Stimulated activated memory B cell treated with anti-CD40 and anti-IgM and Interleukin-4, amounts not matched to agents 10 μg/mL and 1 μg/mL and 100 μg/mL, for 72 hours (primary cell): Measurements from ENCODE around the gene GHRH.
A peak's percentile ranks its signal among the peaks of the same experiment; 100 is the strongest.

ENCODE experiments used
- ATAC-seq: fragments of 150-1000 bp; cut with Tn5 transposase; 2 replicates; pipeline ENCODE4 v1.10.0; 2021
- H3K27ac Mint-ChIP-seq: one replicate; pipeline ENCODE4 v1.8.0; 2022; ENCODE audit warnings: mild to moderate bottlenecking, mixed read lengths
- H3K27me3 Mint-ChIP-seq: one replicate; pipeline ENCODE4 v1.8.0; 2022; ENCODE audit warnings: mixed read lengths
- H3K36me3 Mint-ChIP-seq: one replicate; pipeline ENCODE4 v1.8.0; 2022; ENCODE audit warnings: mixed read lengths
- H3K4me1 Mint-ChIP-seq: one replicate; pipeline ENCODE4 v1.8.0; 2022; ENCODE audit warnings: mixed read lengths
- H3K4me3 Mint-ChIP-seq: one replicate; pipeline ENCODE4 v1.8.0; 2022; ENCODE audit warnings: mild to moderate bottlenecking, moderate library complexity, mixed read lengths
- H3K9me3 Mint-ChIP-seq: one replicate; pipeline ENCODE4 v1.8.0; 2022; ENCODE audit warnings: mixed read lengths

Gene GHRH

GRCh38 chr20:37296371-37296770 lies 34.8 kb upstream of the GHRH start:
- Mint-ChIP-seq H3K9me3 (peaks cover 4% of the 10 kb centered on the region), H3K4me3 (no peak overlapping the region), H3K36me3 (peaks cover 56% of the 10 kb centered on the region), H3K27ac (no peak overlapping the region), H3K27me3 (no peaks in the 10 kb centered on the region), H3K4me1 (peaks cover 61% of the 10 kb centered on the region)
- no peak for ATAC-seq

DNA sequence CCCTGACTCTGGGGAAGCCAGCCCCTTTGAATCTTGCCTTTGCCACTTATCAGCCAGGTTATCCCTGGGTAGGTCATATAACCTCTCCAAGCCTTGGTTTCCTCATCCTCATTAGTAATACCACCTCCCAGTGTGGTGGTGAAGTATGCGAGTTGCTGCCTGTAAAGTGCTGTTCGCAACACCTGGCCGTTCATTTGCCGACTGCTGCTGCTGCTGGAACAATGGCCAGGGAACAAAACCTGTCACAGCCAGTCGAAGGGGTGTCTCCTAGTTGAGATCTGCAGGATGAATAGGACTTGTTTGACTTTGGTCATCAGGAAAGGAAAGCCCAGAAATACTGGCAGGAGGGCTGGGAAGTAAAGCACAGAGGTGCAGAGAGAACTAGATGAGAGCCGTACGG lies 34.0 kb upstream of the GHRH start:
- ATAC-seq = no peak
- Mint-ChIP-seq H3K4me1 (peaks cover 65% of the 10 kb centered on the region), H3K27ac (no peak overlapping the region)

GRCh38 chr20:37295001-37295400 lies 33.4 kb upstream of the GHRH start:
- Mint-ChIP-seq H3K27ac (no peak overlapping the region), H3K27me3 (no peaks in the 10 kb centered on the region), H3K4me1 (peaks cover 60% of the 10 kb centered on the region), H3K4me3 (no peak overlapping the region), H3K9me3 (peaks cover 4% of the 10 kb centered on the region), H3K36me3 (peaks cover 48% of the 10 kb centered on the region)
- no peak for ATAC-seq

More for the DNA sequence above, 34.0 kb upstream of the GHRH start:
- H3K27me3 Mint-ChIP-seq = no peaks in the 10 kb centered on the region
- H3K9me3 Mint-ChIP-seq = peaks cover 4% of the 10 kb centered on the region
- no peak overlapping the region for H3K4me3 Mint-ChIP-seq
- peaks cover 54% of the 10 kb centered on the region for H3K36me3 Mint-ChIP-seq

GRCh38 chr20:37294262-37294981 lies 32.8 kb upstream of the GHRH start:
- H3K9me3 Mint-ChIP-seq = peaks cover 4% of the 10 kb centered on the region
- H3K27ac Mint-ChIP-seq = no peak overlapping the region
- no peak overlapping the region for H3K4me3 Mint-ChIP-seq
- H3K36me3 Mint-ChIP-seq = peaks cover 42% of the 10 kb centered on the region
- peaks cover 59% of the 10 kb centered on the region for H3K4me1 Mint-ChIP-seq
- no peak for ATAC-seq
- no peaks in the 10 kb centered on the region for H3K27me3 Mint-ChIP-seq

- no peak for ATAC-seq
- no peak overlapping the region for H3K4me3 Mint-ChIP-seq
- H3K9me3 Mint-ChIP-seq = peaks cover 4% of the 10 kb centered on the region
- no peaks in the 10 kb centered on the region for H3K27me3 Mint-ChIP-seq
- peaks cover 59% of the 10 kb centered on the region for H3K4me1 Mint-ChIP-seq
- peaks cover 39% of the 10 kb centered on the region for H3K36me3 Mint-ChIP-seq
- no peak overlapping the region for H3K27ac Mint-ChIP-seq
Measured at GRCh38 chr20:37293301-37293943, 31.8 kb upstream of the GHRH start.

GRCh38 chr20:37291724-37292126 lies 30.1 kb upstream of the GHRH start:
- ATAC-seq = no peak
- Mint-ChIP-seq H3K27ac (peak overlapping the region; percentile 95), H3K27me3 (no peaks in the 10 kb centered on the region), H3K4me1 (peaks cover 52% of the 10 kb centered on the region), H3K4me3 (peak overlapping the region; percentile 61), H3K36me3 (peaks cover 35% of the 10 kb centered on the region), H3K9me3 (peaks cover 4% of the 10 kb centered on the region)

DNA sequence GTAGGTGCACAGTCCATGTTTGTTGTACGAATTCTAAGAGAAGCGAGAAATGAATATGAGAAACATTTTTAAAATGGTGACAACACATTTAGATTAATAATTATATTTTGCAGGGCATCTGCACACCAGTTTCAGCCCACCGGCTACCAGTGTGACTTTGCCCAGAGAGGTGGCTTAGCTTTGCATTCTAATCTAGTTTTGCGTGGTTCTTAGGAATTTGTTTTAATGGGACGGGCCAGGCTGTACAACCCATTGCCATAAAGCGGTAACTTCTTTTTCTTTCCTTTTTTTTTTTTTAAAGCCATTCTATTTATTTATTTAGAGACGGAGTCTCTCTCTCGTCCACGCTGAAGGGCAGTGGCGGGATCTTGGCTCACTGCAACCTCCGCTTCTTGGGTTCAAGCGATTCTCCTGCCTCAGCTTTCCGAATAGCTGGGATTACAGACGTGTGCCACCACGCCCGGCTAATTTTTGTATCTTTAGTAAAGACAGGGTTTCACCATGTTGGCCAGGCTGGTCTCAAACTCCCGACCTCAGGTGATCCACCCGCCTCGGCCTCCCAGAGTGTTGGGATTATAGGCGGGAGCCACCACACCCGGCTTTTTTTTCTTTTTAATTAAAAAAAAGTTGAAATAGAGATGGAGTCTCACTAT lies 28.7 kb upstream of the GHRH start:
- peaks cover 4% of the 10 kb centered on the region for H3K9me3 Mint-ChIP-seq
- H3K36me3 Mint-ChIP-seq = peaks cover 35% of the 10 kb centered on the region
- H3K4me3 Mint-ChIP-seq = peak overlapping the region; percentile 89
- peaks cover 38% of the 10 kb centered on the region for H3K4me1 Mint-ChIP-seq
- peak overlapping the region; percentile 95 for H3K27ac Mint-ChIP-seq
- H3K27me3 Mint-ChIP-seq = no peaks in the 10 kb centered on the region
- no peak for ATAC-seq

- H3K4me3 Mint-ChIP-seq = no peak overlapping the region
- no peak for ATAC-seq
- no peaks in the 10 kb centered on the region for H3K9me3 Mint-ChIP-seq
- H3K27ac Mint-ChIP-seq = peak overlapping the region; percentile 11
- H3K4me1 Mint-ChIP-seq = peaks cover 20% of the 10 kb centered on the region
- H3K27me3 Mint-ChIP-seq = no peaks in the 10 kb centered on the region
- peaks cover 17% of the 10 kb centered on the region for H3K36me3 Mint-ChIP-seq
Measured at GRCh38 chr20:37288091-37288490, 26.5 kb upstream of the GHRH start.

DNA sequence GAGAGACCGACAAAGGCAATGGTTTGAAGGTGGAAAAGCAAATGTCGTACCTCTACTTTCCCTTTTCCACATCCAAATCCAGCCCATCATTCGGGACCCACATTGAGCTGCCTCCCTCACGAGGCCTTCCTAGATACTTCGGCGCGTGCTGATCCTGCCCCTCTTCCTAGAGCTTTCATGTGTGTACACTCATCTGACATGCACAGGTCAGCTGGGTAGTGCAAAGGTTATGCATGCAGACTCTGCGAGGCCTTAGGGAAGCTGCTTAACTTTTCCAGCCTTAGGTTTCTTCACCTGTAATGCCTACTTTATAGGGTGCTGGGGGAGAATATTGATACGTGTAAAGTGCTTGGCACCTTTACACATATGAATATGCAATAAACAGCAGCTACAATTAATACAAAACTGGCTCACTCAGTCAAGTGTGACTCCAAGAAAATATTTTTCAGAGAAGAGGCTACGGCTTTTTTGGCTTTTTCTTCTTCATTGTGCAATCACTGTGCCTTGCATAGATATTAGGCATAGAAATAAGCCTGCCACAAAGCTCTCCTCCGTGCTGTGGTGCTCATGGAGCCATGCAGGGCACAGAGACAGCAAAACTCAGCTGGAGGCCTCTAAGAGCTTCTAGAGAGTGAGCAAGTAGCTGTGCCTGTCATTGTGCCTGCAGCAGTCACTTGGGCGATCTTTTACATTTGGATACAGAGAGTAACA lies 24.2 kb upstream of the GHRH start:
- ATAC-seq = no peak
- no peak overlapping the region for H3K27ac Mint-ChIP-seq
- H3K36me3 Mint-ChIP-seq = no peaks in the 10 kb centered on the region
- H3K27me3 Mint-ChIP-seq = no peaks in the 10 kb centered on the region
- no peaks in the 10 kb centered on the region for H3K9me3 Mint-ChIP-seq
- H3K4me1 Mint-ChIP-seq = no peaks in the 10 kb centered on the region
- no peak overlapping the region for H3K4me3 Mint-ChIP-seq

DNA sequence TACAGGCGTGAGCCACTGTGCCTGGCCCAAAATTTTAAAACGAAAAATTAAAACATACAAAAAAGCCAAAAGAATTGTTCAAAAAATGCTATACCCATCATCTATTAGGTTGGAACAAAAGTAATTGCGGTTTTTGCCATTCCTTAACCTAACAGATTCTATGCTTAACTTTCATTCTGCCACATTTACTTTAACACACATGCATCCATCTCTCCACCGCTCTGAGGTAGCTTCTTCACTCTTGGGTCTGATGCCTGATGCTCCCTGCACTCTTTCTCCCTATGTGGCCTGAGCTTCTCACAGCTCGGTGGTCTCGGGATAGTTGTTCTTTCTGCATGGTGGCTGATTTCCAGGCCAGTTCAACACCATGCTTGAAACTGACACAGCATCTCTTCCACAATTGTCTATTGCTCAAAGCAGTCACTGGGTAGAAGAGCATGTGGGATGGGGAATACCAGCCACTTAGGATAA lies 23.1 kb upstream of the GHRH start:
- Mint-ChIP-seq H3K9me3 (no peaks in the 10 kb centered on the region), H3K27ac (no peak overlapping the region), H3K36me3 (no peaks in the 10 kb centered on the region), H3K4me3 (no peak overlapping the region), H3K27me3 (no peaks in the 10 kb centered on the region), H3K4me1 (no peaks in the 10 kb centered on the region)
- no peak for ATAC-seq

DNA sequence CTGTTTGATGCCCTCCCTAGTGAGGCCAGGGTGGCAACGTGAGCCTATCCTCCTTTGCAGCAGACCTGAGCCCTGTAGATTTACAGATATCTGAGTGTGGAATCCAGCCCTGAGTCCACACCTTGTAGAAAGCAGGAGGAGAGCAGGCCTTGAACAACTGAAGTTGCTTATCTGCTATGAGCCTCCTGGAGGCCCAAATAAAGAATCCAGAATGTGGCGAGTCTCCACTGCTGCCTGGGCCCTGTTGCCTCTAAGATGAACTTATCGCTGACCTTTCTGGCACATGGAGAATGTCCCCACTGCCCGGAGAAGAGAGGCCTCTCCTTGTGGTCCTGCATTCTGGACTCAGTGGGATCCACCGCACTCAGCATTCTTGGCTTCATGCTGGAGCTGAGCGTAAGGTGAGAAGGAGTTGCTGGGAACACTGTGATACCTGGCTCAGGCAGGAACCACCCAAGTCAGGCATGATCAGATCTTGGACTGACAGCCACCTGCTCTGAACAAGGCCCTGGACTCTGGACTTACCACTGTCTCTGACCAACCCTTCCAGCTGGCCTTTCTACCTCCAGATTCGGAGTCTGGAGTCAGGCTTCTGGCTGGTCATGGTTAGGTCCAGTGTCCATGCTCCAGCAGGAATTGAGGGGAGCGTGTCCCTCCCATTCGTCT lies 22.0 kb upstream of the GHRH start:
- no peaks in the 10 kb centered on the region for H3K27me3 Mint-ChIP-seq
- H3K9me3 Mint-ChIP-seq = no peaks in the 10 kb centered on the region
- no peak overlapping the region for H3K27ac Mint-ChIP-seq
- H3K36me3 Mint-ChIP-seq = no peaks in the 10 kb centered on the region
- no peaks in the 10 kb centered on the region for H3K4me1 Mint-ChIP-seq
- H3K4me3 Mint-ChIP-seq = no peak overlapping the region
- no peak for ATAC-seq

DNA sequence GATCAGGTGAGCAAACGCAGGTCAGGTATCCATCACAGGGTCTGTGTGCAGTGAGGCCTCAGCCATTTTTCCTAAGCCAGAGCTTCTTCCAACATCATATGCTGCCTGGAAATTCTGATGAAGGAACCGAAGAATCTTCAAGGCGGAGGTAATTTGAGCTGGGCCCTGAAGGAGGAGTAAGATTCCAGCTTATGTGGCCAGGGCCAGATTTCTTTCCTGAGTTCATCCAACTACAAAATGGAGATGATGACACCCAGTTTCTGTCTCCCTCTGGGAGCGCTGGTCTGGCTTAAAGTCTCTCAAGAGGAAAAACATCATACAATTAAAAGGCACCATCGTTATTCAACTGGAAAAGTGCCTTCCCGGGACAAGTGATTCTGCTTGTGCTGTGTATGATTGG lies 20.9 kb upstream of the GHRH start:
- ATAC-seq = no peak
- H3K4me3 Mint-ChIP-seq = no peak overlapping the region
- H3K27ac Mint-ChIP-seq = no peak overlapping the region
- no peaks in the 10 kb centered on the region for H3K27me3 Mint-ChIP-seq
- H3K36me3 Mint-ChIP-seq = no peaks in the 10 kb centered on the region
- no peaks in the 10 kb centered on the region for H3K9me3 Mint-ChIP-seq
- no peaks in the 10 kb centered on the region for H3K4me1 Mint-ChIP-seq

DNA sequence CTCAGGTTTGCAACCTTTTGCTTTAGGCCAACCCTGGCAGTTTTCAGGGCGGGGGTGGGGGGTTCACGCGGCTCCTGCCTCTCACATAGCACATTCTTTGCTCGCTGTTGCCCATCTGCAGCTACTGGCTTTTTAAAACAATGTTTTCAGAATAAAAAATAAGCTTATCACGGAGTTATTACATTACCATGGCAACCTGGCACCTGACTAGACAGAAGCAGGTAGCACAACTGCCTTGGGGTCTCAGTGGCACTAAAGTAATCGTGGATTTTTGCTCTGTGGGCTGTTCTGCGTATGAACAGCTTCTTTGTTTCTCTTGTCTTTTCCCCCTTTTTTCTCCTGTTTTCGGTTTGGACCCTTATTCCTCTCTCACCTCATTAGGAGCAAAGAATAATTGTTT lies 18.8 kb upstream of the GHRH start:
- Mint-ChIP-seq H3K4me1 (peaks cover 17% of the 10 kb centered on the region), H3K36me3 (no peaks in the 10 kb centered on the region), H3K9me3 (no peaks in the 10 kb centered on the region), H3K4me3 (no peak overlapping the region), H3K27ac (no peak overlapping the region), H3K27me3 (no peaks in the 10 kb centered on the region)
- no peak for ATAC-seq

- H3K4me3 Mint-ChIP-seq = no peak overlapping the region
- no peak for ATAC-seq
- no peaks in the 10 kb centered on the region for H3K9me3 Mint-ChIP-seq
- no peak overlapping the region for H3K27ac Mint-ChIP-seq
- no peaks in the 10 kb centered on the region for H3K36me3 Mint-ChIP-seq
- peaks cover 23% of the 10 kb centered on the region for H3K4me1 Mint-ChIP-seq
- H3K27me3 Mint-ChIP-seq = no peaks in the 10 kb centered on the region
Measured at GRCh38 chr20:37279820-37280219, 18.2 kb upstream of the GHRH start.
